Left lung (tissue), 10 donors: ENCODE measurements around the gene PCBP3. TPM values are rescaled to one million over a fixed set of nuclear protein-coding genes. Genes with fewer than 3 reads are reported as not detected.
A peak's percentile ranks its signal among the peaks of the same experiment; 100 is the strongest.

Source experiments
- ATAC-seq: fragments of 200-7000 bp; cut with Tn5 transposase; one replicate; pipeline ENCODE4 v1.9.1; 2020; ENCODE audit warnings: moderate library complexity
- DNase-seq, 4 donors: peaks; one replicate each; pipeline ENCODE4 v3.0.0-alpha.2; 2013 to 2020
- H3K27ac ChIP-seq, 2 donors: fragments of 200-600 bp; sonication (generic) in 1 of 2; one replicate each; pipeline versions ENCODE4 v1.5.0 to v1.8.0; 2020 to 2021
- H3K27me3 ChIP-seq, 2 donors: fragments of 200-600 bp; sonication (generic) in 1 of 2; one replicate each; pipeline versions ENCODE4 v1.5.0 to v1.8.0; 2020 to 2021
- H3K36me3 ChIP-seq, 2 donors: fragments of 200-600 bp; sonication (generic) in 1 of 2; one replicate each; pipeline versions ENCODE4 v1.5.0 to v1.8.0; 2020 to 2021
- H3K4me1 ChIP-seq, 2 donors: fragments of 200-600 bp; one replicate each; pipeline ENCODE4 v1.8.0; 2021
- H3K4me3 ChIP-seq, 2 donors: fragments of 200-600 bp; sonication (generic) in 1 of 2; one replicate each; pipeline versions ENCODE4 v1.5.0 to v1.8.0; 2020 to 2021; ENCODE audit warnings: mild to moderate bottlenecking in 1 of 2
- H3K9me3 ChIP-seq, 2 donors: fragments of 200-600 bp; sonication (generic) in 1 of 2; one replicate each; pipeline versions ENCODE4 v1.5.0 to v1.8.0; 2020 to 2021
- intact Hi-C, 2 donors: fragments of 100-400 bp; cut with DNase I; formaldehyde crosslinking; loops; one replicate each; pipeline versions ENCODE4 v1.11.2 to v1.14.2; 2022
- polyA plus RNA-seq, 6 donors: library from polyadenylated mRNA; unstranded; fragments of 120-200 nt; gene quantifications; one replicate each; pipeline ENCODE4 v1.2.1, GENCODE V29; 2013; ENCODE audit not compliant: insufficient read length in 6 of 6
- total RNA-seq, 2 donors: library from RNA; stranded (reverse); fragmentation: NEBNext Ultra II Directional; extraction: Animal tissue kit (Norgen Biotek cat#: 25700); gene quantifications; one replicate each; pipeline ENCODE4 v1.2.1, GENCODE V29; 2021
- TF ChIP-seq, protein P1 (sequence below), 2 donors: fragments of 200-600 bp; sonication (generic) in 1 of 2; IDR thresholded peaks; one replicate each; pipeline versions ENCODE4 v1.5.0 to v1.8.0; 2021; ENCODE audit warnings: antibody characterized with exemption in 2 of 2
- donor health status: DM: no; HTN: yes; CAD: no.
- donor health status: DM: no; HTN: no; CAD: no.

The PCBP3 gene
- total and polyA plus RNA-seq, 8 donors: 2.1 to 13.8 (median 3.0) TPM

DNA sequence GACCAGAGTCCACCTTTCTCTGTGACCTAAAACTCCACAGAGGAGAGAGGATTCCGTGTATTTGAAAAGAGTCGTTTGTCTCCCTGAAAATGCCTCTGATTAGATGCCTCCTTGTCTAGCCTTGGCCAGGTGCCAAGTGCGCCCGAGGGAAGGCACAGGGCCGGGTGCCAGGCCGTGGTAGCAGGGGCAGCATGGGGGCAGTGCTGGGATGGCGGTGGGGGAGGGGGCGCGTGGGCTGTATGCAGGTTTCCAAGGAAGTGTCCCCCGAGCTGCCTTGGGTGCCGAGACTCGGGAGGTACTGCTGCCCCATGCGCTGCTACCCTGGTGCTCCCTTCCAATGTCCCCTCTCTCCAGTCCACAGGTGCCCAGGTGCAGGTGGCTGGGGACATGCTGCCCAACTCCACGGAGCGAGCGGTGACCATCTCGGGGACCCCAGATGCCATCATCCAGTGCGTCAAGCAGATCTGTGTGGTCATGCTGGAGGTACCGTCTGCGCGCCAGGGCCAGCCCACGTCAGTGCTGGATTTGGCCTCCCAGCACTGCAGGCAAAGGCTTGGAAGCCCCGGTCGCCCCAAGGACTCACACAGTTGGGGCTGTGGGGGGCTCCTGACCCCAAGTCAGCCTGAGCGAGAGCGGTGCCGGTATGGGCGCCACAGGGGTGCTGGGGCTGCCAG lies 267.2 kb downstream of the PCBP3 start:
- H3K27ac ChIP-seq: no peak overlapping the region
- TF ChIP-seq, protein P1, sequence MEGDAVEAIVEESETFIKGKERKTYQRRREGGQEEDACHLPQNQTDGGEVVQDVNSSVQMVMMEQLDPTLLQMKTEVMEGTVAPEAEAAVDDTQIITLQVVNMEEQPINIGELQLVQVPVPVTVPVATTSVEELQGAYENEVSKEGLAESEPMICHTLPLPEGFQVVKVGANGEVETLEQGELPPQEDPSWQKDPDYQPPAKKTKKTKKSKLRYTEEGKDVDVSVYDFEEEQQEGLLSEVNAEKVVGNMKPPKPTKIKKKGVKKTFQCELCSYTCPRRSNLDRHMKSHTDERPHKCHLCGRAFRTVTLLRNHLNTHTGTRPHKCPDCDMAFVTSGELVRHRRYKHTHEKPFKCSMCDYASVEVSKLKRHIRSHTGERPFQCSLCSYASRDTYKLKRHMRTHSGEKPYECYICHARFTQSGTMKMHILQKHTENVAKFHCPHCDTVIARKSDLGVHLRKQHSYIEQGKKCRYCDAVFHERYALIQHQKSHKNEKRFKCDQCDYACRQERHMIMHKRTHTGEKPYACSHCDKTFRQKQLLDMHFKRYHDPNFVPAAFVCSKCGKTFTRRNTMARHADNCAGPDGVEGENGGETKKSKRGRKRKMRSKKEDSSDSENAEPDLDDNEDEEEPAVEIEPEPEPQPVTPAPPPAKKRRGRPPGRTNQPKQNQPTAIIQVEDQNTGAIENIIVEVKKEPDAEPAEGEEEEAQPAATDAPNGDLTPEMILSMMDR (IDR thresholded peaks at IDR 0.05): no peak
- intact Hi-C loops: no loop called here
- H3K9me3 ChIP-seq: no peaks in the 10 kb centered on the region
- H3K4me1 ChIP-seq: no peaks in the 10 kb centered on the region
- DNase-seq (peak in 1 of 4 donors; percentile 73), ATAC-seq (no peak)
- no peak overlapping the region for H3K4me3 ChIP-seq
- H3K36me3 ChIP-seq: peaks cover 0 to 3% of the 10 kb centered on the region in 2 donors
- H3K27me3 ChIP-seq: peaks cover 0 to 5% of the 10 kb centered on the region in 2 donors

DNA sequence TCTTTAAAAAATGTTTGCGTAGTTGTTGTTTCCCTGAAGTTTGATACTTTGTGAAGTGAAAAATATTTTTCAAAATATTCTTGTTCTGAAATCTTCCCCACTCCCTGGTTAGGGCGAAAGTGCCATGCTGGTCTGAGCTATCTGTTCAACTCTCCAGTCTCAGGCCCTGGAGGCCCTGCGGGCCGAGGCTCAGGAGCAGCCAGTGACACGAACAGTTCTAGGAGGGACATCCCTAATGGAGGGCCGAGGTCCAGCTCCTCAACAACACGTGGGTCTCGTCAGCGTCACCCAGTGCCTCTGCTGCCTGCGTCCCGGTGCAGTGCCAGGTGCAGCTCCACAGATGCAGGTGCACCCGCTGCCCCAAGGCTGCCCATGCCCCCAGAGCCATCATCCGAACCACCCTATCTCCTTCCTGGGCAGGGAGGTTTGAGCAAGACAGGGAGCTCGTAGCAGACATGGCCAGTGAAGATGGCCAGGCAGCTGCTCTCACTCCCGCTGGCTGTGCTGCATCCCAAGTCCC lies 268.3 kb downstream of the PCBP3 start:
- no peak overlapping the region for H3K27ac ChIP-seq
- ATAC-seq (no peak), DNase-seq (peak in 1 of 4 donors; percentile 47)
- H3K27me3 ChIP-seq: peaks cover 0 to 5% of the 10 kb centered on the region in 2 donors
- H3K36me3 ChIP-seq: peaks cover 0 to 3% of the 10 kb centered on the region in 2 donors
- intact Hi-C loops: no loop called here
- TF ChIP-seq, protein P1 (IDR thresholded peaks at IDR 0.05): no peak
- no peaks in the 10 kb centered on the region for H3K4me1 ChIP-seq
- no peak overlapping the region for H3K4me3 ChIP-seq
- no peaks in the 10 kb centered on the region for H3K9me3 ChIP-seq

GRCh38 chr21:45912611-45913417 lies 269.3 kb downstream of the PCBP3 start:
- ATAC-seq (no peak), DNase-seq (peak in 1 of 4 donors; percentile 68)
- Histone ChIP-seq H3K4me1 (no peaks in the 10 kb centered on the region), H3K27me3 (peaks cover 0 to 5% of the 10 kb centered on the region in 2 donors), H3K9me3 (no peaks in the 10 kb centered on the region), H3K27ac (no peak overlapping the region), H3K4me3 (no peak overlapping the region), H3K36me3 (peaks cover 0 to 3% of the 10 kb centered on the region in 2 donors)
- intact Hi-C loops: no loop called here
- TF ChIP-seq, protein P1 (IDR thresholded peaks at IDR 0.05): no peak

DNA sequence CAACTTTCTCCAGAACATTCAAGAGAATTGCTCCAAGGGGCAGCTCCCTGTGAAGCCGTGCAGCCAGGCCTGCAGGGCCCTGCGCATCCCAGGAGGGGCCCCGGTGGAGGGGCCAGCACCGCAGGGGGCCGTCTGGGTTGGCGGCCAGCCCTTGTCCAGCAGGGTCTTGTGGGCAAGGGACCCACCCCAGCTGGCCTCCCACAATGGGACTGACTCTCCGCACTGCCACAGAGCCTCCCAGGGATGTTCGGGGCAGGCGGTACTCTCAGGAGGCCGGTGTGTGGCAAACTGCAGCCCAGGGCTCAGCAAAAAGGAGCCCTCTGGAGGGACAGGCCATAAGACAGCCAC lies 269.9 kb downstream of the PCBP3 start:
- intact Hi-C loops: no loop called here
- peaks cover 0 to 3% of the 10 kb centered on the region in 2 donors for H3K36me3 ChIP-seq
- H3K27ac ChIP-seq: no peak overlapping the region
- H3K27me3 ChIP-seq: peaks cover 0 to 5% of the 10 kb centered on the region in 2 donors
- DNase-seq: peak in 1 of 4 donors; percentile 68
- H3K4me1 ChIP-seq: no peaks in the 10 kb centered on the region
- ATAC-seq: no peak
- TF ChIP-seq, protein P1 (IDR thresholded peaks at IDR 0.05): no peak
- H3K9me3 ChIP-seq: no peaks in the 10 kb centered on the region
- H3K4me3 ChIP-seq: no peak overlapping the region

DNA sequence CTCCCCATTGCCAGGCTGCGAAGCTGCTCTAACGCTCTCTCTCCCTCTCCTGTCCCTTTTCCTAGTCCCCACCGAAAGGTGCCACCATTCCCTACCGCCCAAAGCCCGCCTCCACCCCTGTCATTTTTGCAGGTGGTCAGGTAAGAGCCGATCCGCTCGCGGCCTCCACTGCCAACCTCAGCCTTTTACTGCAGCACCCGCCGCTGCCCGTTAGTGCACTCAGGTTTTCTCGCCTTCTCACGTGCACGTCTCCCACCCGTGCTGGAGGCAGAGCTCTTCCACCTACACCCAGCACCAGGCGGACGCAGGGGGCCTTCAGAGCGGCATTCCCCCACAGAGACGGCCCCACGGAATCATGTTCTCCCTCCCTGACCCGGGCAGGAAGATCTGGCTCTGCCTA lies 270.4 kb downstream of the PCBP3 start:
- H3K36me3 ChIP-seq: peaks cover 0 to 3% of the 10 kb centered on the region in 2 donors
- peaks cover 0 to 6% of the 10 kb centered on the region in 2 donors for H3K27me3 ChIP-seq
- no peaks in the 10 kb centered on the region for H3K9me3 ChIP-seq
- DNase-seq (peak in 1 of 4 donors; percentile 73), ATAC-seq (no peak)
- H3K4me3 ChIP-seq: no peak overlapping the region
- no peak overlapping the region for H3K27ac ChIP-seq
- TF ChIP-seq, protein P1 (IDR thresholded peaks at IDR 0.05): no peak
- no peaks in the 10 kb centered on the region for H3K4me1 ChIP-seq
- intact Hi-C loops: no loop called here
